HG03521 (cell line): ENCODE data around the gene TAX1BP1.
A peak's percentile ranks its signal among the peaks of the same experiment; 100 is the strongest.
"Not testable (repeated sequence)": the region's sequence is repeated elsewhere in the genome, so short reads cannot be mapped to it uniquely, and the experiment has no call there.

ENCODE experiments used
- ATAC-seq: cut with Tn5 transposase; IDR thresholded peaks from one replicate; pipeline ENCODE4 v1.9.1; 2021; ENCODE audit warnings: mild to moderate bottlenecking, moderate library complexity; ENCODE audit not compliant: unreplicated experiment

The TAX1BP1 gene

GRCh38 chr7:27737616-27738015 is 2.3 kb upstream of the TAX1BP1 start:
- no peak for ATAC-seq

GRCh38 chr7:27739301-27739908 is 557 bp upstream of the TAX1BP1 start:
- peak; percentile 14 for ATAC-seq

GRCh38 chr7:27740449-27741086 is 606 bp downstream of the TAX1BP1 start:
- peak; percentile 60 for ATAC-seq

- not testable (repeated sequence) for ATAC-seq
Measured at GRCh38 chr7:27742091-27742710, 2.2 kb downstream of the TAX1BP1 start.

GRCh38 chr7:27745064-27745583 is 5.2 kb downstream of the TAX1BP1 start:
- no peak for ATAC-seq

- no peak for ATAC-seq
Measured at GRCh38 chr7:27746486-27746885, 6.5 kb downstream of the TAX1BP1 start.

GRCh38 chr7:27746978-27747377 is 7.0 kb downstream of the TAX1BP1 start:
- no peak for ATAC-seq

GRCh38 chr7:27747589-27748368 is 7.8 kb downstream of the TAX1BP1 start:
- no peak for ATAC-seq

GRCh38 chr7:27750316-27750715 is 10.4 kb downstream of the TAX1BP1 start:
- ATAC-seq: no peak

- ATAC-seq: no peak
Measured at GRCh38 chr7:27751888-27752660, 12.1 kb downstream of the TAX1BP1 start.

- no peak for ATAC-seq
Measured at GRCh38 chr7:27753863-27754262, 13.9 kb downstream of the TAX1BP1 start.

- no peak for ATAC-seq
Measured at GRCh38 chr7:27756298-27756697, 16.3 kb downstream of the TAX1BP1 start.

- ATAC-seq: no peak
Measured at GRCh38 chr7:27759491-27759890, 19.5 kb downstream of the TAX1BP1 start.

GRCh38 chr7:27762062-27762461 is 22.1 kb downstream of the TAX1BP1 start:
- ATAC-seq: no peak

GRCh38 chr7:27763983-27764508 is 24.1 kb downstream of the TAX1BP1 start:
- no peak for ATAC-seq

- no peak for ATAC-seq
Measured at GRCh38 chr7:27765841-27766240, 25.9 kb downstream of the TAX1BP1 start.

GRCh38 chr7:27767374-27767773 is 27.4 kb downstream of the TAX1BP1 start:
- ATAC-seq: no peak

GRCh38 chr7:27771111-27771510 is 31.1 kb downstream of the TAX1BP1 start:
- no peak for ATAC-seq

GRCh38 chr7:27774717-27775328 is 34.9 kb downstream of the TAX1BP1 start:
- no peak for ATAC-seq

GRCh38 chr7:27775782-27776181 is 35.8 kb downstream of the TAX1BP1 start:
- ATAC-seq: no peak
